Neural cell (in vitro differentiated cells): ENCODE data around the gene CABP4. TPM values are rescaled to one million over a fixed set of nuclear protein-coding genes. Genes with fewer than 3 reads are reported as not detected.

Experiments
- H2AFZ ChIP-seq: fragments of 200-600, 300-800 bp; sonication (generic), shearing (Covaris generic); 2 replicates; pipeline ENCODE4 v1.6.0; 2014; ENCODE audit warnings: low read depth, mild to moderate bottlenecking, antibody characterized with exemption, low read length, moderate library complexity
- H3F3A ChIP-seq: fragments of 200-600 bp; shearing (Covaris generic); 2 replicates; pipeline ENCODE4 v1.6.1; 2016; ENCODE audit warnings: mild to moderate bottlenecking, moderate library complexity, mixed read lengths, antibody characterized with exemption, low read length; ENCODE audit not compliant: insufficient read depth, poor library complexity, severe bottlenecking
- H3K27ac ChIP-seq: fragments of 200-600, 300-800 bp; sonication (generic), shearing (Covaris generic); 2 replicates; pipeline ENCODE4 v1.5.1; 2014; ENCODE audit warnings: mild to moderate bottlenecking, low read length, moderate library complexity
- H3K27me3 ChIP-seq: fragments of 300-800, 200-600 bp; sonication (generic), shearing (Covaris generic); 2 replicates; pipeline ENCODE4 v1.6.0; 2014; ENCODE audit warnings: mild to moderate bottlenecking, low read depth, low read length, moderate library complexity; ENCODE audit not compliant: insufficient read depth
- H3K36me3 ChIP-seq: fragments of 300-800, 200-600 bp; sonication (generic), shearing (Covaris generic); 2 replicates; pipeline ENCODE4 v1.5.1; 2014; ENCODE audit warnings: mild to moderate bottlenecking, antibody characterized with exemption, low read length, moderate library complexity; ENCODE audit not compliant: insufficient read depth
- H3K4me2 ChIP-seq: fragments of 300-800, 200-600 bp; sonication (generic), shearing (Covaris generic); 2 replicates; pipeline ENCODE4 v1.6.0; 2014; ENCODE audit warnings: mild to moderate bottlenecking, low read length
- H3K4me3 ChIP-seq: fragments of 300-800, 200-600 bp; sonication (generic), shearing (Covaris generic); 2 replicates; pipeline ENCODE4 v1.5.1; 2014; ENCODE audit warnings: mild to moderate bottlenecking, low read length, moderate library complexity
- H3K79me2 ChIP-seq: fragments of 200-600 bp; shearing (Covaris generic); replicated peaks from 2 replicates; pipeline ENCODE4 v1.6.0; 2014; ENCODE audit warnings: mild to moderate bottlenecking, low read length, moderate library complexity; ENCODE audit not compliant: insufficient read depth
- H3K9ac ChIP-seq: fragments of 300-800, 200-600 bp; sonication (generic), shearing (Covaris generic); 2 replicates; pipeline ENCODE4 v1.6.1; 2016; ENCODE audit warnings: mild to moderate bottlenecking, low read length, mixed read lengths
- H3K9me2 ChIP-seq: fragments of 200-600 bp; shearing (Covaris generic); 2 replicates; pipeline ENCODE4 v1.6.1; 2016; ENCODE audit warnings: mild to moderate bottlenecking, low read length, mixed read lengths; ENCODE audit not compliant: insufficient read depth
- H3K9me3 ChIP-seq: fragments of 200-600, 300-800 bp; sonication (generic), shearing (Covaris generic); 2 replicates; pipeline ENCODE4 v1.6.1; 2016; ENCODE audit warnings: mild to moderate bottlenecking, mixed run types, low read length, moderate library complexity, mixed read lengths
- H4K20me1 ChIP-seq: fragments of 200-600 bp; shearing (Covaris generic); 2 replicates; pipeline ENCODE4 v1.6.1; 2016; ENCODE audit warnings: mild to moderate bottlenecking, mixed run types; ENCODE audit not compliant: insufficient read depth
- EP300 ChIP-seq: fragments of 450-650 bp; conservative IDR thresholded peaks from 2 replicates; pipeline ENCODE4 v1.6.1; 2014; ENCODE audit warnings: antibody characterized with exemption, mild to moderate bottlenecking, moderate library complexity; ENCODE audit not compliant: poor library complexity, severe bottlenecking
- EZH2 ChIP-seq: fragments of 200-600, 300-800 bp; shearing (Covaris generic), sonication (generic); IDR thresholded peaks from 2 replicates; pipeline ENCODE4 v1.6.1; 2014; ENCODE audit warnings: antibody characterized with exemption, low read length, borderline replicate concordance, mild to moderate bottlenecking; ENCODE audit not compliant: insufficient read depth, poor library complexity, severe bottlenecking
- MXI1 ChIP-seq: fragments of 450-650 bp; conservative IDR thresholded peaks from 2 replicates; pipeline ENCODE4 v1.6.1; 2014; ENCODE audit warnings: antibody characterized with exemption, mild to moderate bottlenecking; ENCODE audit not compliant: poor library complexity, severe bottlenecking
- POLR2AphosphoS5 ChIP-seq: IDR thresholded peaks from 2 replicates; pipeline ENCODE4 v1.6.1; 2012
- RAD21 ChIP-seq: fragments of 450-650 bp; conservative IDR thresholded peaks from 2 replicates; pipeline ENCODE4 v1.6.1; 2014; ENCODE audit warnings: antibody characterized with exemption, mild to moderate bottlenecking, moderate library complexity
- SMC3 ChIP-seq: fragments of 450-650 bp; conservative IDR thresholded peaks from 2 replicates; pipeline ENCODE4 v1.6.1; 2014; ENCODE audit warnings: antibody characterized with exemption, mild to moderate bottlenecking, moderate library complexity; ENCODE audit not compliant: poor library complexity
- TAF1 ChIP-seq: IDR thresholded peaks from 2 replicates; pipeline ENCODE4 v1.6.1; 2012; ENCODE audit warnings: low read depth
- polyA plus RNA-seq: library from polyadenylated mRNA; depleted of rRNA; stranded (reverse); fragments of >200 nt; gene quantifications from 2 replicates; pipeline ENCODE4 v1.2.3, GENCODE V29; 2014
- TF ChIP-seq, protein P1 (sequence below): fragments of 450-650 bp; IDR thresholded peaks from 2 replicates; pipeline ENCODE4 v1.5.1; 2014; ENCODE audit warnings: antibody characterized with exemption, mild to moderate bottlenecking, moderate library complexity; ENCODE audit not compliant: poor library complexity, severe bottlenecking
- TF ChIP-seq, protein P2 (sequence below): IDR thresholded peaks from 2 replicates; pipeline ENCODE4 v1.6.1; 2012; ENCODE audit warnings: borderline replicate concordance

Gene CABP4
- polyA plus RNA-seq, 1 donor from 2014 or later: not detected

DNA sequence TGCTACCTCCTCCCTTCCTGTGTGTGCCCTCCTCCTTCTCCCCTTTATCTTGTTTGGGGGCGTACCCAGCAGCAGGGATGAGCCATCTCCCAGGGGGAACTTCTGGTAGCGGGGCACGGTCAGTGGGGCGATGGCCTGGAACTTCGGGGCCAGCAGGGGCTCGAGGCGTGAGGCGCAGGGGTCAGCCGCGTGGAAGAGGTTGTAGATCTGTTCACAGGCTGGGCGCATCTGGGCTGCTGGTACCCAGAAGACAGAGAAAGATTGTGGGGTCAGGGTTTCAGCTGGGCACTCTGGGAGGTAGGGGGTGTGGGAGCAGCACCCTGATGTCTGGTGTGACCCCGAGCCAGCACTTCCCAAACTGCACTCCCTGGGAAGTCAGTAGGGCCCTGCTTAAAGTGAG lies 41.0 kb downstream of the CABP4 start:
- H3K79me2 ChIP-seq: no peaks in the 10 kb centered on the region
- H4K20me1 ChIP-seq: no peaks in the 10 kb centered on the region
- no peaks in the 10 kb centered on the region for H3K9me3 ChIP-seq
- H3K9me2 ChIP-seq: no peaks in the 10 kb centered on the region
- no peak overlapping the region for H3K9ac ChIP-seq
- TF ChIP-seq RAD21 (no peak), MXI1 (no peak), SMC3 (no peak), TAF1 (no peak), POLR2AphosphoS5 (no peak), EZH2 (no peak), EP300 (no peak)
- TF ChIP-seq, protein P1, sequence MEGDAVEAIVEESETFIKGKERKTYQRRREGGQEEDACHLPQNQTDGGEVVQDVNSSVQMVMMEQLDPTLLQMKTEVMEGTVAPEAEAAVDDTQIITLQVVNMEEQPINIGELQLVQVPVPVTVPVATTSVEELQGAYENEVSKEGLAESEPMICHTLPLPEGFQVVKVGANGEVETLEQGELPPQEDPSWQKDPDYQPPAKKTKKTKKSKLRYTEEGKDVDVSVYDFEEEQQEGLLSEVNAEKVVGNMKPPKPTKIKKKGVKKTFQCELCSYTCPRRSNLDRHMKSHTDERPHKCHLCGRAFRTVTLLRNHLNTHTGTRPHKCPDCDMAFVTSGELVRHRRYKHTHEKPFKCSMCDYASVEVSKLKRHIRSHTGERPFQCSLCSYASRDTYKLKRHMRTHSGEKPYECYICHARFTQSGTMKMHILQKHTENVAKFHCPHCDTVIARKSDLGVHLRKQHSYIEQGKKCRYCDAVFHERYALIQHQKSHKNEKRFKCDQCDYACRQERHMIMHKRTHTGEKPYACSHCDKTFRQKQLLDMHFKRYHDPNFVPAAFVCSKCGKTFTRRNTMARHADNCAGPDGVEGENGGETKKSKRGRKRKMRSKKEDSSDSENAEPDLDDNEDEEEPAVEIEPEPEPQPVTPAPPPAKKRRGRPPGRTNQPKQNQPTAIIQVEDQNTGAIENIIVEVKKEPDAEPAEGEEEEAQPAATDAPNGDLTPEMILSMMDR: no peak
- TF ChIP-seq, protein P2, sequence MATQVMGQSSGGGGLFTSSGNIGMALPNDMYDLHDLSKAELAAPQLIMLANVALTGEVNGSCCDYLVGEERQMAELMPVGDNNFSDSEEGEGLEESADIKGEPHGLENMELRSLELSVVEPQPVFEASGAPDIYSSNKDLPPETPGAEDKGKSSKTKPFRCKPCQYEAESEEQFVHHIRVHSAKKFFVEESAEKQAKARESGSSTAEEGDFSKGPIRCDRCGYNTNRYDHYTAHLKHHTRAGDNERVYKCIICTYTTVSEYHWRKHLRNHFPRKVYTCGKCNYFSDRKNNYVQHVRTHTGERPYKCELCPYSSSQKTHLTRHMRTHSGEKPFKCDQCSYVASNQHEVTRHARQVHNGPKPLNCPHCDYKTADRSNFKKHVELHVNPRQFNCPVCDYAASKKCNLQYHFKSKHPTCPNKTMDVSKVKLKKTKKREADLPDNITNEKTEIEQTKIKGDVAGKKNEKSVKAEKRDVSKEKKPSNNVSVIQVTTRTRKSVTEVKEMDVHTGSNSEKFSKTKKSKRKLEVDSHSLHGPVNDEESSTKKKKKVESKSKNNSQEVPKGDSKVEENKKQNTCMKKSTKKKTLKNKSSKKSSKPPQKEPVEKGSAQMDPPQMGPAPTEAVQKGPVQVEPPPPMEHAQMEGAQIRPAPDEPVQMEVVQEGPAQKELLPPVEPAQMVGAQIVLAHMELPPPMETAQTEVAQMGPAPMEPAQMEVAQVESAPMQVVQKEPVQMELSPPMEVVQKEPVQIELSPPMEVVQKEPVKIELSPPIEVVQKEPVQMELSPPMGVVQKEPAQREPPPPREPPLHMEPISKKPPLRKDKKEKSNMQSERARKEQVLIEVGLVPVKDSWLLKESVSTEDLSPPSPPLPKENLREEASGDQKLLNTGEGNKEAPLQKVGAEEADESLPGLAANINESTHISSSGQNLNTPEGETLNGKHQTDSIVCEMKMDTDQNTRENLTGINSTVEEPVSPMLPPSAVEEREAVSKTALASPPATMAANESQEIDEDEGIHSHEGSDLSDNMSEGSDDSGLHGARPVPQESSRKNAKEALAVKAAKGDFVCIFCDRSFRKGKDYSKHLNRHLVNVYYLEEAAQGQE: no peak
- no peak overlapping the region for H2AFZ ChIP-seq
- H3K27me3 ChIP-seq: no peaks in the 10 kb centered on the region
- H3K4me3 ChIP-seq: no peak overlapping the region
- H3K36me3 ChIP-seq: no peaks in the 10 kb centered on the region
- no peaks in the 10 kb centered on the region for H3F3A ChIP-seq
- no peak overlapping the region for H3K4me2 ChIP-seq
- no peak overlapping the region for H3K27ac ChIP-seq

DNA sequence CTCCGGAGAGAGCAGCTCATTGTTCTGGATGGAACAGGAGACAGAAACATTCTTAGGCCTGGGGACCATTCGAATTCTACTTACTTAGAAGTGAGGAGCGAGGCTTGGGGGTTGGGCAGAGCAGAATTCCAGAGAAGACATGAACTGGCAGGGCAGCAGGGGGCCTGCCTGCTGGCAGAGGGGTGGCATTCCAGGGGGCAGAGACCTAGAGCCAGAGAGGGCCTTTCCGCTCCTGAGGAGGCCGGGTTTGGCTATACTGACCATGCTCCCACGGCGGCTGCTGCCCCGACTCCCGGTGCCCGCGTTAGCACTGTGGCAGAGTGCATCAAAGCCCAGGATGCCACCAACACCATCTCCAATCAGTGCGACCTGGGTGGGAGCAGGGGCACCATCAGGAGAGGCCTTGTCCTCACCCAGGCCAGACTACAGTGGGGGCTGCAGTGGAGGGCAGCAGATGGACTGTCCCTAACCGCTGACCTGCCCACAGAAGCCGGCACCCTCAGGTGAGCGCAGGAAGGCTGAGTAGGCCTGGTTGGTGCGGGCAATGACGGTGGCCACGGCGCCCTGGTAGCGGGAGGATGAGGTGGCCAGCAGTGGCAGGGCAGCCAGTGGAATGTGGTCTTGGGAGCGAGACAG lies 42.6 kb downstream of the CABP4 start:
- H3K36me3 ChIP-seq: no peaks in the 10 kb centered on the region

DNA sequence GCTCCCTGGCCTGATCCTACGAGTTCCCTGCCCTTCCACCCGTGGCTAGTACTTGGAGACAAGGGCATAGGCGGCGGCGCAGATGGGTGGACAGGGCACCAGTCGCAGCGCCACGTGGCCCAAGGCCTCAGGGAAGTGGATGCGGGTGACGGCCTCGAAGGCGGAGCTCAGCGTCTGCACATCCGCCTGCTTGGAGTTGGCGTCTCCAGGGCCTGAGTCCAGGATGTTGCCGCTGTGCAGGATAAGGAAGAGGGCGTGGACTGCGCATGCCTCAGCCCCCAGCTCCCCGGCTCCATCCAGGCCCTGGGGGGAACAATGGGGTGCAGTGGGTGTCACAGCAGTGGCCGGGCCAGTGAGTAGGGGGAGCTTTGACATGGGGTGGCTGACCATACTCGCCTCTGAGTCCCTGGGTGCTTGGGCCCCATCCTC lies 43.4 kb downstream of the CABP4 start:
- H2AFZ ChIP-seq: no peak overlapping the region
- no peaks in the 10 kb centered on the region for H3K36me3 ChIP-seq

More for the DNA sequence above, 42.6 kb downstream of the CABP4 start:
- Histone ChIP-seq H3K27ac (no peak overlapping the region), H4K20me1 (no peaks in the 10 kb centered on the region), H3F3A (no peaks in the 10 kb centered on the region), H3K4me3 (no peak overlapping the region), H2AFZ (no peak overlapping the region), H3K9me3 (no peaks in the 10 kb centered on the region), H3K9me2 (no peaks in the 10 kb centered on the region), H3K9ac (no peak overlapping the region), H3K27me3 (no peaks in the 10 kb centered on the region), H3K79me2 (peaks cover 4% of the 10 kb centered on the region), H3K4me2 (no peak overlapping the region)
- no peak for TF ChIP-seq TAF1

More for the DNA sequence above, 43.4 kb downstream of the CABP4 start:
- Histone ChIP-seq H4K20me1 (no peaks in the 10 kb centered on the region), H3K9ac (no peak overlapping the region), H3K9me3 (no peaks in the 10 kb centered on the region), H3K79me2 (peaks cover 12% of the 10 kb centered on the region), H3K4me3 (no peak overlapping the region), H3K9me2 (no peaks in the 10 kb centered on the region), H3K27ac (no peak overlapping the region), H3K27me3 (no peaks in the 10 kb centered on the region), H3F3A (no peaks in the 10 kb centered on the region), H3K4me2 (no peak overlapping the region)
- no peak for TF ChIP-seq EP300
- no peak for TF ChIP-seq SMC3
- TF ChIP-seq RAD21: no peak
- TF ChIP-seq, protein P1: no peak
- TF ChIP-seq MXI1: no peak
- TF ChIP-seq POLR2AphosphoS5: no peak
- no peak for TF ChIP-seq EZH2
- TF ChIP-seq TAF1: no peak
- TF ChIP-seq, protein P2: no peak
